Ishikawa (cell line): Measurements from ENCODE around the gene TOPAZ1.

Source experiments
- CEBPB ChIP-seq: IDR thresholded peaks from 2 replicates; pipeline ENCODE4 v1.6.1; 2012
- EP300 ChIP-seq: IDR thresholded peaks from 2 replicates; pipeline ENCODE4 v1.6.1; 2012; ENCODE audit warnings: borderline replicate concordance
- TAF1 ChIP-seq: IDR thresholded peaks from 2 replicates; pipeline ENCODE4 v1.6.1; 2012; ENCODE audit warnings: low read depth, mild to moderate bottlenecking
- TCF12 ChIP-seq: IDR thresholded peaks from 2 replicates; pipeline ENCODE4 v1.6.1; 2012; ENCODE audit warnings: low read depth
- TF ChIP-seq, protein P1 (sequence below): IDR thresholded peaks from 2 replicates; pipeline ENCODE4 v1.6.1; 2012
- TF ChIP-seq, protein P2 (sequence below): IDR thresholded peaks from 2 replicates; pipeline ENCODE4 v1.6.1; 2012

DNA sequence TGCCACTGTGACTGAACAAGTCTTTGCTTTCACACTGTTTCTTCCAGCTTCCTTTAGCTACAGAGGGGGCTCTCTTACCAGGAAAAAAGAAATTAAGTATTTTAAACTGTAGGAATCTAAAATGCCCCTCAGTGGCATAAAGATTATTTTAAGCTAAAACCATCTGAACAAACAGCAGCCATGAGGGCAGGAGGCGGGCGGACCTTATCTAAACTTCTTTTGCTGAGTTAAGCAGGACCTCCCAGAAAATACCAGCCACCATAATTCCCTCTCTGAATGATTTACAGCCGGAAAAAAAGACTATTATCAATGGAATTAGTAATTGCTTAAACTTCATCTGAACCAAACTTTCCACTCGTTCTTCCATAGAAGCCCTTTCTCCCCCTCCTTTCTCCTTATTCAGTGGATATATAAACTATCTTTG, 5.2 kb upstream of the TOPAZ1 start:
- TF ChIP-seq, protein P1, sequence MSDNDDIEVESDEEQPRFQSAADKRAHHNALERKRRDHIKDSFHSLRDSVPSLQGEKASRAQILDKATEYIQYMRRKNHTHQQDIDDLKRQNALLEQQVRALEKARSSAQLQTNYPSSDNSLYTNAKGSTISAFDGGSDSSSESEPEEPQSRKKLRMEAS: no peak
- TF ChIP-seq, protein P2, sequence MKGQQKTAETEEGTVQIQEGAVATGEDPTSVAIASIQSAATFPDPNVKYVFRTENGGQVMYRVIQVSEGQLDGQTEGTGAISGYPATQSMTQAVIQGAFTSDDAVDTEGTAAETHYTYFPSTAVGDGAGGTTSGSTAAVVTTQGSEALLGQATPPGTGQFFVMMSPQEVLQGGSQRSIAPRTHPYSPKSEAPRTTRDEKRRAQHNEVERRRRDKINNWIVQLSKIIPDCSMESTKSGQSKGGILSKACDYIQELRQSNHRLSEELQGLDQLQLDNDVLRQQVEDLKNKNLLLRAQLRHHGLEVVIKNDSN: no peak
- TF ChIP-seq TCF12: no peak
- TF ChIP-seq TAF1: no peak
- TF ChIP-seq CEBPB: no peak
- TF ChIP-seq EP300: no peak
